CD4-positive, alpha-beta T cell (primary cell): ENCODE data around the gene GPC6. TPM values are rescaled to one million over a fixed set of nuclear protein-coding genes. Genes with fewer than 3 reads are reported as not detected.

ENCODE experiments used
- ATAC-seq: fragments of 200-7000 bp; cut with Tn5 transposase; one replicate; pipeline ENCODE4 v1.10.0; 2022; ENCODE audit warnings: mild to moderate bottlenecking; ENCODE audit not compliant: poor library complexity
- CTCF ChIA-PET: fragments of 350-600 bp; sonication (Branson Sonifier 250); formaldehyde crosslinking; loops from one replicate; lab custom pipeline; 2021; ENCODE audit warnings: antibody characterized with exemption, inconsistent platforms; lab: Charles Lee
- POLR2A ChIA-PET: fragments of 350-600 bp; sonication (Branson Sonifier 250); formaldehyde crosslinking; loops from one replicate; lab custom pipeline; 2021; ENCODE audit warnings: antibody characterized with exemption, inconsistent platforms; lab: Charles Lee
- DNase-seq, 14 experiments: peaks; one replicate each; pipeline ENCODE4 v3.0.0-alpha.2; 2013 to 2020; ENCODE audit warnings: mixed read lengths in 2 of 14
- H3K27ac ChIP-seq, 2 donors: one replicate each; pipeline versions ENCODE4 v1.5.1 to v1.7.0; 2013; ENCODE audit warnings: low read length in 2 of 2, low read depth in 1 of 2, mild to moderate bottlenecking in 1 of 2
- H3K27me3 ChIP-seq, 2 experiments: 1 replicate in 1 of 2; 2 replicates in 1 of 2; pipeline versions ENCODE4 v1.6.1 to v1.7.0; 2013; ENCODE audit warnings: low read length in 2 of 2, control low read depth in 1 of 2, mild to moderate bottlenecking in 1 of 2, moderate library complexity in 1 of 2; ENCODE audit not compliant: insufficient read depth in 2 of 2, control insufficient read depth in 1 of 2
- H3K36me3 ChIP-seq: one replicate; pipeline ENCODE4 v1.6.1; 2013; ENCODE audit warnings: low read length, control low read depth; ENCODE audit not compliant: insufficient read depth
- H3K4me1 ChIP-seq: one replicate; pipeline ENCODE4 v1.6.1; 2013; ENCODE audit warnings: low read length, control low read depth; ENCODE audit not compliant: insufficient read depth
- H3K4me3 ChIP-seq: one replicate; pipeline ENCODE4 v1.5.1; 2013; ENCODE audit warnings: mild to moderate bottlenecking, low read length, moderate library complexity
- H3K9me3 ChIP-seq, 2 experiments: 1 replicate in 1 of 2; 2 replicates in 1 of 2; pipeline versions ENCODE4 v1.6.1 to v1.7.0; 2013; ENCODE audit warnings: low read length in 2 of 2, mild to moderate bottlenecking in 2 of 2, control low read depth in 1 of 2, moderate library complexity in 1 of 2; ENCODE audit not compliant: control insufficient read depth in 1 of 2, insufficient read depth in 1 of 2
- H3K27ac Mint-ChIP-seq: one replicate; pipeline ENCODE4 v1.8.0; 2020; ENCODE audit warnings: mixed read lengths
- H3K27me3 Mint-ChIP-seq: one replicate; pipeline ENCODE4 v1.8.0; 2021; ENCODE audit warnings: mixed read lengths
- H3K36me3 Mint-ChIP-seq: one replicate; pipeline ENCODE4 v1.8.0; 2021; ENCODE audit warnings: low read depth, mixed read lengths
- H3K4me1 Mint-ChIP-seq: one replicate; pipeline ENCODE4 v1.8.0; 2021; ENCODE audit warnings: low read depth, mixed read lengths
- H3K4me3 Mint-ChIP-seq: one replicate; pipeline ENCODE4 v1.8.0; 2020; ENCODE audit warnings: mild to moderate bottlenecking, mixed read lengths
- H3K9me3 Mint-ChIP-seq: one replicate; pipeline ENCODE4 v1.8.0; 2020; ENCODE audit warnings: mixed read lengths
- CTCF ChIP-seq: fragments of 200-600 bp; IDR thresholded peaks from one replicate; pipeline ENCODE4 v1.8.0; 2022; ENCODE audit warnings: antibody characterized with exemption, mild to moderate bottlenecking
- intact Hi-C, 2 experiments: fragments of 100-400 bp; cut with DNase I in 1 of 2; cut with micrococcal nuclease in 1 of 2; formaldehyde crosslinking; loops; one replicate each; pipeline versions ENCODE4 v1.15.1 to v1.9.0; 2023 to 2025; cut with DNase I, micrococcal nuclease
- total RNA-seq, 174 experiments: library from RNA in 2 of 174; stranded (reverse) in 2 of 174; gene quantifications; one replicate each; pipeline ENCODE4 v1.2.3 and lab custom pipeline; 2021 to 2026

The GPC6 gene
- total RNA-seq, 2 experiments from 2014 or later = not detected

- ChIA-PET CTCF (no interaction called here), POLR2A (no interaction called here)
- Histone ChIP-seq H3K27ac (no peak overlapping the region), H3K36me3 (no peaks in the 10 kb centered on the region), H3K4me3 (no peak overlapping the region), H3K27me3 (no peaks in the 10 kb centered on the region), H3K4me1 (no peaks in the 10 kb centered on the region), H3K9me3 (no peaks in the 10 kb centered on the region)
- peaks cover 3% of the 10 kb centered on the region for H3K27me3 Mint-ChIP-seq
- H3K27ac Mint-ChIP-seq = no peak overlapping the region
- no peak for TF ChIP-seq CTCF
- H3K4me1 Mint-ChIP-seq = no peaks in the 10 kb centered on the region
- H3K36me3 Mint-ChIP-seq = no peaks in the 10 kb centered on the region
- ATAC-seq (no peak), DNase-seq (no peak)
- H3K9me3 Mint-ChIP-seq = no peaks in the 10 kb centered on the region
- H3K4me3 Mint-ChIP-seq = no peak overlapping the region
- intact Hi-C loops = no loop called here
Measured at GRCh38 chr13:93220073-93220472, 6.5 kb upstream of the GPC6 start.

GRCh38 chr13:93222976-93223375 lies 3.6 kb upstream of the GPC6 start:
- no peak for DNase-seq
- Mint-ChIP-seq H3K9me3 (no peaks in the 10 kb centered on the region), H3K4me3 (no peak overlapping the region), H3K27me3 (peaks cover 25% of the 10 kb centered on the region), H3K36me3 (no peaks in the 10 kb centered on the region), H3K4me1 (no peaks in the 10 kb centered on the region), H3K27ac (no peak overlapping the region)
- Histone ChIP-seq H3K27ac (no peak overlapping the region), H3K36me3 (no peaks in the 10 kb centered on the region), H3K27me3 (peaks cover 12 to 25% of the 10 kb centered on the region in 2 experiments), H3K9me3 (peaks cover 0 to 14% of the 10 kb centered on the region in 2 experiments), H3K4me1 (no peaks in the 10 kb centered on the region), H3K4me3 (no peak overlapping the region)
- ChIA-PET POLR2A (no interaction called here), CTCF (interaction anchor here (0.8 kb wide), 1 partner anchor 12 kb away, joined by 4 read pairs; no protein-coding TSS in a partner anchor)
- intact Hi-C loops = no loop called here
- TF ChIP-seq CTCF = no peak
- ATAC-seq = no peak

- no peak for TF ChIP-seq CTCF
- no peak overlapping the region for H3K27ac Mint-ChIP-seq
- no peaks in the 10 kb centered on the region for H3K4me1 Mint-ChIP-seq
- Histone ChIP-seq H3K4me3 (no peak overlapping the region), H3K27ac (no peak overlapping the region), H3K36me3 (no peaks in the 10 kb centered on the region), H3K27me3 (peaks cover 21 to 41% of the 10 kb centered on the region in 2 experiments), H3K9me3 (peaks cover 0 to 20% of the 10 kb centered on the region in 2 experiments), H3K4me1 (no peaks in the 10 kb centered on the region)
- H3K27me3 Mint-ChIP-seq = peaks cover 38% of the 10 kb centered on the region
- no peaks in the 10 kb centered on the region for H3K36me3 Mint-ChIP-seq
- intact Hi-C loops = no loop called here
- ChIA-PET POLR2A (no interaction called here), CTCF (no interaction called here)
- H3K4me3 Mint-ChIP-seq = no peak overlapping the region
- ATAC-seq (no peak), DNase-seq (no peak)
- no peaks in the 10 kb centered on the region for H3K9me3 Mint-ChIP-seq
Measured at GRCh38 chr13:93224535-93224934, 2.1 kb upstream of the GPC6 start.
